ENCODE data around the gene GABRR1.

GRCh38 chr6:89216411-89216810, 747 bp downstream of the GABRR1 start:
- TF ChIP-seq CTCF (conservative IDR thresholded peaks at IDR 0.05; ENCODE audit: low read length): no peak
- TF ChIP-seq EZH2phosphoT487 (IDR thresholded peaks at IDR 0.05; ENCODE audit: borderline replicate concordance, low read depth, low read length): no peak

Measured in OCI-LY7 (cell line).